GM21529 (cell line): ENCODE measurements around the gene MAGI2.

Experiments used
- ATAC-seq: cut with Tn5 transposase; IDR thresholded peaks from one replicate; pipeline ENCODE4 v1.9.1; 2021; ENCODE audit not compliant: unreplicated experiment

The MAGI2 gene

DNA sequence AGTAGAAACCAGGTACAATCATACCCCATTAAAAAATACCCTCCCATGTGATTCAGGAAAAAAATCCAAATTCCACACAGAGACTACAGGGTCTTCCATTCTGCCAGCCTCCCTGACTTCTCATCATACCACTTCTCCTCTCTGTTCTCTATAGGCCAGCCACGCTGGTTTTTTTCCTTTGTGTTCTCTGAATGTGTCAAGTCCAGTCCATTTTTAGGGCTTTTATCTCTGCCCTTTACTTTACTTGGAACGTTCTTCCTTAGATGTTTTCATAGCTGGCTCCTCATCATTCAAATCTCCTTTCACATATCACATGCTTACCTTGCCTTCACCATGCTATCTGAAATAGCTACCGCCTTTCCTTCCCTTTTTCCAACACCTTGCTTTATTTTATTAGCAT is 1057.3 kb downstream of the MAGI2 start:
- ATAC-seq, result no peak

DNA sequence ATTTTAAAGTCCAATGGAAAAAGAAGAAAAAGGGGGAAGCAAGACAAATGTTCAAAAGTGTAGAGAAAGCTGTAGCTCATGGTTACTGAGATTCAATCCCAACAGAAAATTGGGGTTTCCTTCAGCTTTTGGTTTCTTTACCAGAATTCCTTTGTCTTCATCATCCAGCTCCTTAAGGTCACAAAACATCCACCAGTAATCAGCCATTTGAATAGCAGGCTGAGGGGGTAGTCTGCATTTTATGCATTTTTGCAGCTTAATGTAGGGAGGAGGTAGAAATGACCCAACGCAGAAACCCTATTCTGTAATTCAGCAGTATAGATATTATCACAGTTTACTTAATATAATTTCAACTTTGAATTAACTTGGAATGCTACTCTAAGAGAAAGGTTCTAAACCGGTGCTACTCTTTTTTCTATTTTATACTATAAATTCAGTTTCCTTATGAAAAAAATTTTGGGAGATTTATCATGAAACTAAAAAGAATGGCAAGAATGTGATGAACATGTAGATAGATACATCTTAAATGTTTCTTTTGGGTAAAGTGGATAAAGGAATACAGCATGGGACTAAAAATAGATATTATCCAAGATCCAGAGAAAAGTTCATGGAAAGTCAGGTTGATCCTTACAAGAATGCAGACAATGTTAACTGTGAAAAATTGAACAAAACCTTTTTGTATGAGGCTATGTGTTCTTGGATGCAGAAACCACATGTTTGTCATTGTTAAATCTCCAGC is 1058.0 kb downstream of the MAGI2 start:
- ATAC-seq, result no peak

DNA sequence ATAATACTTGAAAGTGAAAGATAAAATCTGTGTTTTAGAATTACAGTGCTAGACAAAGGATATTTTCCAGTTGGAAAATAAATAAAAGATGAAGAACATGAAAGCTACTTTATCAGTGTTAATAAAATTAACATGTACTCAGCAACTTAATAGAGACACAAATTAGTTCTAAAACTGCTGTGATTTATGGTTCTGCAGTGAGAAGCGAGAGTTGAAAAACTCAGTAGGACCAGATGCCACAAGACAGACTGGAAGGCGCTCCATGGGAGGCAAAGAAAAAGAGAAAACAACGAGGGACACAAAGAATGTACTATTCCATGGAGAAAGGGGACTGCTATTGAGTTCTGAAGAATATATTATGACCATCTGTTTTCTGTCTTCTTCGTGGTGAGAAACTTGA is 1064.4 kb downstream of the MAGI2 start:
- ATAC-seq, result no peak

DNA sequence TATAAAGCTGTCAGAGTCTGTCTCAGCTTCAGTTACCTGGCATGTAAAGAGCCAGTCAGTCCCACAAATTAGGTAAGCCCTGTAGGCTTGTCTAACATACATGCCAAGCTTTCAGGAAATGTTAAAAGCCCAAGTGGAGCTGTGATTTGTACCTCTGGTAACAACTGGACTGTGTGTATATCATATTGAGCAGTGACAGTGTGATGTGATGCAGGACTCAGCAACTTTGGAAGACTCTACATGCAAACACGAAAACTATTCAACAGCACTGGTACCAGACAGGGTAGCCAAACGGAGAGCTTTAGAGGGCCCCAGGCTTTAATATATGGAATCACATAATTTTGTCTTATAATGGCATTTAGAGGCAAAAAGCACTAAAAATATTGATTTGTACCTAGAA is 1066.9 kb downstream of the MAGI2 start:
- no peak for ATAC-seq

DNA sequence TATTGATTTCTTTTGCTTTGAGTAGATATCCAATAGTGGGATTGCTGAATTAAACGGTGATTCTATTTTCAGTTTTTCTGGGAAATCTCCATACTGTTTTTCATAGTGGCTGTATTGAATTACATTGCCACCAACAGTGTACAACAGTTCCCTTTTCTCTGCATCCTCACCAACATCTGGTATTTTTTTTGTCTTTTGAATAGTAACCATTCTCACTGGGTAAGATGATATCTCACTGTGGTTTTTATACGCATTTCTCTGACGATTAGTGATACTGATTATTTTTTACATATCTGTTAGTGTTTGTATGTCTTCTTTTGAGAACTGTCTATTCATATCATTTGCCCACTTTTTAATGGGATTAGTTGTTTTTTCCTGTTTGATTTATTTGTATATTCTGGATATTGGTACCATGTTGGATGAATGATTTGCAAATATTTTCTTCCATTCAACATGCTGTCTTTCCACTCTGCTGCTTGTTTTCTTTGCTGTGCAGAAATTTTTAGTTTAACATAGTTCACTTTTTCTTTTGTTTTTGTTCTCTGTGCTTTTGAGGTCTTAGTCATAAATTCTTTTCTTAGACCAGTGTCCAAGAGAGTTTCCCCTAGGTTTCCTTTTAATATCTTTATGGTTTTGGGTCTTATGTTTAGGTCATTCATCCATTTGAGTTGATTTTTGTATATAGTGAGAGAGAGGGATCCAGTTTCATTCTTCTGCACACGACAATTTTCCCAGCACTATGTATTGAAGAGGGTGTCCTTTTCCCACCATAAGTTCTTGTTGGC is 1070.2 kb downstream of the MAGI2 start:
- ATAC-seq, result no peak

DNA sequence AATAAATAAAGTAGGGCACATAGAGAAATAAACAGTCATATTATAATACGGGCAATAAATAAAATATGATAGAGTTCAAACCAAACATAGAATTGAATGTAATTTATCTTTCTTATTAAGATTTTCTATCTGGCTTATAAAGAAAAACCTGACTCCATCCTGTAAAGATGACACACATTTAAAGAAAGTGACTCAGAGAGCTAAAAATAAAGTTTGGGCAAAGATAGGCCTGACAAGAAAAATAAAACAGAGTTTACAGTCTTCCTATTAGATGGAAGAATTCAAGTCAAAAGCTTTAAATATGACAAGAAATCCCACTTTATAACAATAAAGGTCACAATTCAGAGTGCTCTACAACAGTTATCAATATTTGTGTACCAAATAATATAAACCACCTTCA is 1074.3 kb downstream of the MAGI2 start:
- no peak for ATAC-seq

DNA sequence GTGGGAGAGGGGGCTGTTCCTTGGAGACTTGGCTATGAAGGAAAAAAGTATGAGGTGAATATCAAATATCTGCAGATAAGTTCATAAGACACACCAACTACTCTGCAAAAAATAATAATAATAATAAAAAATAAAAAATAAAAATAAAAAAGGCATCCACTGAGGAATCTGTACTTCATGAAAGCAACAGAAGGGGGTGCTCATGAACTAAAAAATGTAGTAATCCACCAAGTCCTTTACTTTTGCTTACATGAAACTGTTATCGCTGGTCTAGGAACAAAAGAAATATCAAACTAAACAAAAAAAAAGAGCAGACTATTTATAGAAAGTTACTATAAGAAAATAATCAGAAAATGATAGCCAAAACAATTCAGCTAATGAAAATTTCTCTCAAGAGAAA is 1075.9 kb downstream of the MAGI2 start:
- ATAC-seq, result no peak

DNA sequence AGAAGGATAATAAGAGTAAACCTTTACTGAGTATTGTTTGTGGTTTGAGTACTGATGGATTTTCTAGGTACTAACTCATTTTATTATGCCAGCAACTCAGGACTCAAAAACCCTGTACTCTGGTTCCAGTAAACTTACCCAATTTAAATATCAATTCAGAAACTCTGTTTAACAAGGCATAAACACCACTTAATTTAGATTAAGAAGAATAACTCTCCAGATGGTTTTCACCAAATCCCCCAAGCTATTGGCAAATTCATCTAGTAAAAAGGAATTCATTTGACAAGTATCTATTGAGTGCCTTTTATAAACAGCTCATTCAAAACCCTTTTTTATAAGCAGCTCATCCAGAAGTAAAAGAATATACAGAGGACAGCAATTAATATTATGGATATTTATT is 1082.5 kb downstream of the MAGI2 start:
- no peak for ATAC-seq

DNA sequence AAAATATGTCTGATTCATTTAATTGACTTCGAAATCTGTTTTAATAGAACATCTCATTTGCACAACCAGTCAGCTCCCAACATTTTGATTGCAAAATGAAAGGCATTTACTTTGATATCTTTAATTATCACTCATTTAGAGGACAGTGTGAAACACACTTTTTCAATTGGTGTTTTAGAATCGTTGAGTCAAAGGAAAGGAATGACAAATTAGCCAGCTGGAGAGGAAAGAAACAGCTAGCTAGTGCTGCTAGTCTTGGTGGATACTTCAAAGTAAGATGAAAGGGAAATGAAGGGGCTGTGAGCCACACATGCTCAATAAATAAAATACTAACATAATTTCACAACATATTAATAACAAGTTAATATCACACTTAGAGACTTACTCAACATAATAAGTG is 1084.7 kb downstream of the MAGI2 start:
- ATAC-seq, result no peak

DNA sequence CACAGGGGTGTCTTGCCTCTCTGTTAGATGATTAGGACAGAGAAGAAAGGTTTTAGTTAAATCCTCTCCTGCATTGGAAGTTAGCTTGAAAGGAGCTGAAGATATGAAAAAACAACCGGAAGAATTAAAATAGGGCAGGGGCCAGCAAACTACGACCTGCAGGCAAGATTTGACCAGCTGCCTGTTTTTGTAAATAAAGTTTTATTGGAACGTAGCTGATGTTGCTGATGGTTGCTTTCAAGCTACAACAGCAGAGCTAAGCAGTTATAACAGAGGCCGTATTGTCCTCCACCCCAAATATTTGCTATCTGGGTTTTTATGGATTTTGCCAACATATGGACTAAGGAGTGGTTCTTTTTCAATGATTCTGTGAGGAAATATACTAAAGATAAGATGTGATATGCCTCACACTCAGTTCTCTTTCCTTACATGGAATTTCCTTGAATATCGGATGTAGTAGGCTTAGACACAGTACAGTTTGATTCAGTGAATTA is 1086.1 kb downstream of the MAGI2 start:
- ATAC-seq, result no peak

DNA sequence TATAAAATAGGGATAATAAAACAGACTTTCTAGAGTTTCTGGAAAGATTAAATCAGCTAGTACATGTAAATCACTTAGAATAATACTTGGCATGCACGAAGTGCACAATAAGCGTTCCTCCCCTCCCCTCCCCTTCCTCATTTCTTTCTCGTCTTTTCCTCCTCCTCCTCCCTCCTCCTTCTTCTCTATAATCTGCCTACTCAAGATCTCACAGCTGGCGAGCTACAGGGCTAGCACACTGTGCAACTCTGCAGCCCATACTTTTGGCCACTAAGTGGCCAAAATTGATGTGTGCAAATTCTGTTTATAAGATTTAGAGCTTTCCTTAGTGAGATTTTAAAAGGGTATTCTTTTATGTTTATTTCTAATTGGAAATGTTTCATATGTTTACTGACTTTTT is 1089.6 kb downstream of the MAGI2 start:
- no peak for ATAC-seq

DNA sequence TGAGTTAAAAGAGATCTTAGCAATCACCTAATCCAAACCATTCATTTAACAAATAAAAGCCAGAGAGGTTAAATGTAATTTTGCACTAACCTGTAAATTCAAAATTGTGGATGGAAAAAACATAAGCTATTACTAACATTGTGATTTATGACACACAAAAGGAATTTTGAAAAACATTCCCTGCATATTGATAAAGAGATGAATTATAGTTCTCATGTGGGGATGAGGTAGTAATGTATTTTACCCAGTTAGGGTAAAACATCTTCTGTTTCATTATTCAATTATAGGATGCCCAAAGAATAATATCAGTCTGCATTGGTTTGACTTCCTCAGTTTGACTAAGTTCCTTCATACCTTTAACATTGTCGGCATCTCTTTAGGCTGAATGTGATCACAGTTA is 1093.6 kb downstream of the MAGI2 start:
- no peak for ATAC-seq

DNA sequence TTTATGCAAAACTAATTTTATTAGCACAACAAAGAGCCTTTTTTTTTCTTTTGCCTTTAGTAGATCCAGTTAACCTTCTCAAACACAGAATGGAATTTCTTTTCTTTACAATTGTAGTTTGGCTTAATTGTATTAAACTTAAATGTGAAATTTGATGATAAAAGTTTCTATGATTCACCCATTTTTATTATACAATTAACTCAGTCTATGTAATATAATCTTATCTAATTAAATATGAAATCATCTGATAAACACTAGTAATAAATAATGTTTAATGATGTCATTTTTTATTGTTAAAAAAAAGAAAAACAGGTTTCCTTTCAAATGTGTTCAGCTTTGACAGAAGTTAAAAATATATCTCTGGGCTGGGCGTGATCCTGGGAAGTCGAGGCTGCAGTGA is 1095.8 kb downstream of the MAGI2 start:
- no peak for ATAC-seq

DNA sequence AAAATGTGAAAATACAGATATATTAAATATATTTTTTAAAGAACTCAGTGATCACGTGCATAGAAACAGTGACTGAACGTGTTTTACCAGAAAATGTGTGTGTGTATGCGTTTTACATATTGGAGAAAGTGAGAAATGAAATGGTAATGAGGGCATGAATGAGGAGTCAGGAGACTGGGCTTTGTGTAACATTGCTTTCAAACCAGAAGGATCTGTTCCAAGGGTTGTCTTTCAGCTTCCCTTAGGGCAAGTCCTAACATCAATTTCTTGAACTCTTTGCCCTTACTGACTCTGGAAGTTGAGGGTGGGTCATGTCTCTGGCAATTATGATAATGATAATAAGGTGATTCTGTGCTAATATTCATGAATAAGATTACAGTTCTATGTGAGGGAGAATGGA is 1097.6 kb downstream of the MAGI2 start:
- ATAC-seq, result no peak

DNA sequence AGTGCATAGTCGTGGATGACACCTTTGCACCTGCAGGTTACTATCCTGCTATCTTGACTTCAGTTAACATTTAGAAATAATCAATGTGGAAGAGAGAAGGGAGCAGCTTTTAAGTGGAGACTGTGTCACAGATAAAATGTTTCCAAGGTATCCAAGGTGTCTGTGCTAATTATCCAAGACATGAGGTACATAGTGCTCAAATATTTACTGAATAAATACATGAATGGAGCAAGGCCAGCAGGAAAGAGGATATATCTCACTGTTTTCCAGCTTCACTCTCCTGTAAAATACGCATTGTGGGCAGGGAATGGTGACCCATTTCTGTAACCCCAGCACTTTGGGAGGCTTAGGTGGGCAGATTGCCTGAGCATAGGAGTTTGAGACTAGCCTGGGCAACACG is 1102.5 kb downstream of the MAGI2 start:
- ATAC-seq, result no peak

DNA sequence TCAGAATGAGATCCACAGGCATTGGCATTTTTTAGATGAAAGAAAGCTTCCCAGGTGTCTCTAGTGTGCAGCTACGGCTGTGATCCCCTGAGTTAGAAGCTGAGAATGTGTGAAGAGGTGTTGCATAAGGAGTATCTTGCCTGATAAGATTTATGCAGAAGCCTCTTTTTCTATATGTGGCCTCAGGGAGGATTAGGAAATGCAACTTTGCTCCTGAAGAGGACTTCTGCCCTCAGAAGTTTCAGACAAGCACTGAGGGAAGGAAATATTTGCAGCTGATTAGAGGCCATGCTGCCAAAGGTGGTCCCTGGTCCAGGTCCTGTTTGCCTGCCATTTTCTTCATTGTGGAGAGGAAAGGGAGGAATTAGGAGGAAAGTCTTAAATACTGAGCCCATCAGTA is 1103.1 kb downstream of the MAGI2 start:
- no peak for ATAC-seq

DNA sequence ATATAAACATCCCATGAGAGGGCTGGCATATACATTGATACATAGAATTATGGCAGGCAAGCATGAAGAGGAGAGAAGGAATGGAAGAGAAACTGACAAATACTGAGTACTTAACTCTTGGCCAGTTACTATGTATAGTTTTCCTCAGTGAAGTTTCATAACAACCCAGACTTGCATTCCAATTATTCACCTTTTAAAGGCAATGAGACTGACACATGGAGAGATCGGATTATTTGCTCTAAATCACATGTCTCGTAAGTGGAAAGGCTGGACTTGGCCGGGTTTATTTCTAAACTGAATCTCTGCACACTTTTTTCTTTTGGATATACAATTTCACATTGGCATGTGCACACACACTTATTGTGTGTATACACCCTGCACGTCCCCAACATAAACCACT is 1106.6 kb downstream of the MAGI2 start:
- ATAC-seq, result no peak

DNA sequence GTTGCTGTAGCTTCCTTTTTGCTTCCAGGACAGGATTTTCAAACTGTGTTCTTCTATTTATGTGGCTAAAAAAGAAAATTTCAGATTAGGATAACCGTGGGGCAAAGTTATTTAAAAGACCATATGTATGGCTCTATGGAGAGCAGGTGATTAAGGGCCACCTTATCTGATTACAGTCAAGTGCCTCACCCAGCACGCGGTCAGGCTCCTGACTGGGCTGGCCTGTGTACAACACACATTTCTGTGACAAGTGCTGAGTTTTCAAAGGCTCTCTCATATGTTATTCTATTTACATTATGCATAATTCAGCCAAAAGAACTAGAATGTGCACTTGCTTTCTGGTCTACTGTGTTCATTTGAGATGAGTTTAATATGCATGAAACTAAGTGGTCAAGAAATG is 1107.5 kb downstream of the MAGI2 start:
- ATAC-seq, result no peak

DNA sequence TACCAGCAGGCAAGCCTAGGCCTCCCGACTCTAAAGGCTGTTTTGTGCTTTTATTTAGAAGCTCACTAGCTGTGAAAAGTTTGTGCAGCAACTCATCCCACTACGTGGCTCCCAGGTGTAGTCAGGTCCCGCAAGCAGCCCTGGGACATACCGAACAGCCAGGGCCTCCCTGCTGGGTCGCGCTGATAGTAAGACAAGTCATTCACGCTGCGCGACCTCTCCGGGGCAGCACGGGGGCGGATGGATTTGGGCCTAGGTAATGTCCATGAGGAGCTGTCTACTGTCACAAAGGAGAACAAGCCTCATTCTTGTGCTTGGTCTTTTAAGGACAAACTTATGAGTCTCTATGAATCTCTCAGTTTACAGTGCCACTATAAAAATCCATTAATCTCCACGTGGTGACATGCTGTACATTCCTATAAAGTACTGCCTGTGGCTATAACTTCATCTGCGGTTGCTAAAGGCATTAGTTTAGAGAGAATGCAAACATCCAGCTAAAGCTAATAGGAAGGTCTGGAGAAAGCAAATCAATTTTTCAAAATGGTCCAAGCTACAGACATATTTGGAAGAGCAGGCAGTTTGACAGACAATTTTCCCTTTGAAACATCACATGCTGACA is 1108.1 kb downstream of the MAGI2 start:
- no peak for ATAC-seq

DNA sequence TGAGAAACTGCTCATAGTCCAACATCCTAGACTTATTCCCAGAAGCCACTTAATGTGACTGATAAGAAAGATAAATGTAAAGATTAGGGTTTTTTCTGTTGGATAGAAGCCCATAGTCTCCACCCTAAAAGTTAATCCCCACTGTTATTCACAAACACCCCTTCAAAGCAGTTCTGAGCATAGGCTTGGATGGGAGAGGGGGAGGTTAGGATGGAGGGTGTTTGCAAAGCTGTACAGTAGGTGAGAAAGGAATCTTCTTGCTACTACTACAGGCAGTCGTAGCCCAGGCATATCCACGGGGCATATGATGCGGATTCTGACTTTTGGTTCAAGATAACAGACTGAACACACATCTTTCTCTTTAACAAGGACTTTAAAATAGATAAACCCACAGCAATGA is 1119.0 kb downstream of the MAGI2 start:
- ATAC-seq, result no peak

DNA sequence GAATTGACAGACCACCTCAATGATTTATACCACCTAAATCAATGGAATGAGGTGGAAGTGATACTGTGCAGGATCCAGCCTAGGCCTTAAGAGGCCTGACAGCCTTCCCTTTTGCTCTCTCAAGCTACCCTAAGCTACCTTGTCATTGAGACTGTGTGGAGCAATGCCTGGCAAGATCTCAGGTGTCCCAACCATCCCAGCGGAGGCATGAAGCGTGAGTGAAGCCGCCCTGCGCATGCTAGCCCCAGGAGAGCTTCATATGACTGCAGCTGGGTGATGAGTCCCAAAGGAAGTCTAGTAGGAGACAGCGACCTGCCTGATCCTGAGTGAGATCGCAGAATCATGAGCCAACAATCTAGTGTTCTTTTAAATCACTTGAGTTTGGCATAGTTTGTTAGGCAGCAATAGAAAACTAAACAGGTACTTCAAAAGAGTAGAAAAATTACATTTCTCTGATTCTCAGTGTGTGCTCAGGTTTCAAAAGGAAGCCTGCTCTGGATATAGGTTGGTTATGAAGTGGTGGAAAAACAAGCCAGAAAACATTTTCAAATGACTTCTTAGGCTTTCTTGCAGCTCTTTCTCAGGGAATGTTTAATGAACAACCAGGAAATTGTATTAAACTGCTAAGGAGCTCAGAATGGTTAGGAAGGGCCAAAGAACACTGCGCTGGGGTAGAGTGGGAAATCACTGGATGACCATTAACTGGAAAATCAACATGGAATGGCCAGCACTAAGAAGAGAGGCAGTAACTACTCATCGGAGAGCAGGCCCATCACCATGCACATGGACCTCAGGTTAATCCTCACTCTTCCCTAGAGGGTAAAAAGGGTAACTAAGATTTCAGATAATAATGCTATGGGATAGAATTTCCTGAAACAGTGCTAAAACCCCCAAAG is 1119.7 kb downstream of the MAGI2 start:
- ATAC-seq, result no peak
